ENCODE data around the gene MAP2K5. TPM values are rescaled to one million over a fixed set of nuclear protein-coding genes. Genes with fewer than 3 reads are reported as not detected.

The MAP2K5 gene
- total RNA-seq, 1 donor, result 7.3 TPM

DNA sequence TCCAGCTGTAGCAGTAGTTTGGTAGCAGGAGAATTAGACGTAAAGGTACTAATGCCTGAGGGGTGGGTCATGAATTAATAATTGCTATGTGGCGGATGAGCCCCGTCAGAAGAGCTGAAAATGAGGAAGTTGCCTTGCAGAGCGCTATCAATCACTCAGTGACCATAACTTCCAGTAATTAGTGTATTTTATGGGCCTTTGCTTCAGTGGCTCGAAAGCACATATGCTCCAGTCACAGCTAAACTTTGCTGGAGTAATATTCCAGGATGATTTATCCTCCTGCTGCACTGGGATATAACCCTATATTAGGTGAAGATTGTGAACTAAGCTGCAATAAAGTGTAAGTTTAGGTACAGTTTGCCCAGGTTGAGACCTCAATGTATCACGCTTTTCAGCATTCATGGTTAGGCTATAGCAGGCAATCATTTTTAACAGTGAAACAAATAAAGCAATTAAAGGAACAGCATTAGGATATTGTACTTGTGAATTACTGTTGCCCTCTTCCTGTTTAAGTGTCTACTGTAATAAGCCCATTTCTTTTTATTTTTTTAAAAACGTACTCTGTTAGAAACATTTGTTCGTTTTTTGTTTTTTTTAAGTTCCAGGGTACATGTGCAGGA, 178.2 kb downstream of the MAP2K5 start:
- H3K4me3 ChIP-seq (ENCODE audit: low read length), result no peak overlapping the region
- H3K4me1 ChIP-seq (ENCODE audit: insufficient read depth, low read length), result peaks cover 4% of the 10 kb centered on the region
- no peaks in the 10 kb centered on the region for H3K27me3 ChIP-seq (ENCODE audit: insufficient read depth, low read length)
- no peaks in the 10 kb centered on the region for H3K9me3 ChIP-seq (ENCODE audit: low read depth, low read length)

DNA sequence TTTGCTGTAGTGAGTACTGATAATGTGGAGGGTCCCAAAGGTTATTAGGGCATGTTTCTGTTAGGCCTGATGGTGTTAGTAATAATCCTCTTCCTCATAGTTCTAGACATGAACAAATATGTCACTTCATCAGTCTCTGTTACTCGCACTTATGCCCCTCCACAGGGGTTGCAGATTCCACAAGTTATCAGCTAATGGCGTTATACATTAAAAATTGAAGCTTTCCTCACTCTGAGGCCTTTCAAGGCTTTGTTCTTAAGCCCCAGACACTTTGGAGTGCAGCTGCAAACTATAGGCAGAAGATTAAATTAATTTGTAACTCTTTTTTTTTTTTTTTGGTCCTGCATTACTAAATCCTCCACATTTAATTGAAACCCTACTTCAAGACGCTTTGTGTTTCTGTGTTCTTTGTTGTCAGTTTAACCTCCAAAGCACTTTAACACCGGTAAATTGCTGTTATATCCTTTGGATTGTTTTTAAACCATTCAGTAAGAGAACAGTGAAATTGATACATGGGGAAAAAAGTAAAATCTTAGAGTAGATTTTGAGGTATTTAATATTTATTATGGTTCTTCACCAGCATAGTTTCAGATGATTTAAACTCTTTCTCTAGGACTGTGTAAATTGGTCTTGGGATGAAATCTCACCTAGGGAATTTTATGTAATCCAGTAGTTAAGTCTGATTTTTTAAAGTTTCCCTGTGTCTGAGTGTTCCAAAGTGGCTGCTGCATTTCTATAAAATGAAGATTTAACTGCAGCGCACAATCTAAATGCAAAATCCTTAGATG, 179.7 kb downstream of the MAP2K5 start:
- Histone ChIP-seq H3K27me3 (ENCODE audit: insufficient read depth, low read length) (no peaks in the 10 kb centered on the region), H3K4me1 (ENCODE audit: insufficient read depth, low read length) (peaks cover 4% of the 10 kb centered on the region), H3K9me3 (ENCODE audit: low read depth, low read length) (no peaks in the 10 kb centered on the region), H3K4me3 (ENCODE audit: low read length) (no peak overlapping the region)

DNA sequence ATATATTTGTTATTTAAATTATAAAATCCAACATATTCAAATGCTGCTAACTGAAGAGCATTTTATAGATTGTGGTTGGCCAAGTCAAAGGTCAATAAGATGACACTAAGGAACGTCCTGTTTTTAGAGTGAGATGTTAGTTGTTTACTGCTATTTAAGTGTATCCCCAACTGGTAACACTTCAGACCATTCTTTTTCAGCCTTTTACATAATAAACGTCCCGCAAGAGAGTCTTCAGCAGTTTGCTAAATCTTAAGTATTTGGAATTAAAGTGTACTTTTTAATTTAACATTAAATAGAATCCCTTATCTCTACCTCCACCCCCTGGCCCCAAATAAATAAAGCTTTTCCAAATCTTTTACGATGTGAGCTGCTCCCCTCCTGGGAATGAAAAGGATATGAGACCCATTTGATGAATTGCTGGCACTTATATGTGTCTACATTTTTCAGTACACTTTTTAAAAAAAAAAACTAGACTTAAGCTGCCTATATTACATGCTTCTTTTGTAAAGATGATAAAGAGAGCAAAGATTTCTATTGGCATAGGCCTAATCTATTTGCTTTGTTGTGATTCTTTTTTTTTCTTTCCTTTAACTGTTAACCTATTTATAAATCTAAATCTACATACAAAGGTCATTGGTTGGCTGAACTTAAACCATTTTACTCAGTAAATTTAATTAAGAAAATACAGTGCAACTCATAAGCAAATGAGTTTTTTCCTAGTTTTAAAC, 181.0 kb downstream of the MAP2K5 start:
- Histone ChIP-seq H3K4me1 (ENCODE audit: insufficient read depth, low read length) (peaks cover 4% of the 10 kb centered on the region), H3K9me3 (ENCODE audit: low read depth, low read length) (no peaks in the 10 kb centered on the region), H3K4me3 (ENCODE audit: low read length) (no peak overlapping the region), H3K27me3 (ENCODE audit: insufficient read depth, low read length) (no peaks in the 10 kb centered on the region)

DNA sequence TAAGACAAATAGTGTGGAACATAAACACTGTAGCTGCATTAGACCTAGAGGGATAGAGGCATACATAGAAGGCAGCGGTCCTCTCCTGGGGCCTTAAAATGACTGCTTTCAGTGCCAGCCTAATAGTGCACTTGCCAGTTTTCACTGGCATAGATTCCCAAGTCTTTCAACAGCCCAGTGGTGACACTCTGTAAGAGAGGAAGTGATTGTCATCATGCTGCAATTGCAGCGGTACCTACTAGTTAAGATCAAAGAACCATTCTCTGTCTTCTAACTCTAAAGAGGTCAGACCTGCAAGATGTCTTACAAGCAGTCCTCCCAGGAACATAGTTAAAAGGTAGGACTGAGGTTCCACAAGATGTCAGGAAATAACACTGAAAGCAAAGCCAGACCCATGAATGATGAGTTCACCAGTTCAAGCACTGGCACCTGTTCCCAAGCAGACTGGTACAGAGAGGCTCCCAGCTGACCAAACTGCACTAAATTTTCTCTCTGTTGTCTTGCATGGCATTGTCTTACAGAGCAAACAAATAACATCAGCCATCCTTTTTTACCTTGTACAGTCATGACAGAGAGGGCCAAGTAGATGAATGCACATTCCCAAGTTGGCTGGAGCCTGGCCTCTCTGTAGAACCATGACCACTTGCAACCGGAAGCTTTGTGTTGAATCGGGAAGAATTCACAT, 182.3 kb downstream of the MAP2K5 start:
- Histone ChIP-seq H3K4me1 (ENCODE audit: insufficient read depth, low read length) (peaks cover 4% of the 10 kb centered on the region), H3K9me3 (ENCODE audit: low read depth, low read length) (no peaks in the 10 kb centered on the region), H3K27me3 (ENCODE audit: insufficient read depth, low read length) (no peaks in the 10 kb centered on the region)

GRCh38 chr15:67730135-67730534, 187.6 kb downstream of the MAP2K5 start:
- no peak overlapping the region for H3K4me3 ChIP-seq (ENCODE audit: low read length)
- H3K27me3 ChIP-seq (ENCODE audit: insufficient read depth, low read length), result no peaks in the 10 kb centered on the region
- no peaks in the 10 kb centered on the region for H3K9me3 ChIP-seq (ENCODE audit: low read depth, low read length)
- no peaks in the 10 kb centered on the region for H3K4me1 ChIP-seq (ENCODE audit: insufficient read depth, low read length)

More for the DNA sequence above, 182.3 kb downstream of the MAP2K5 start:
- no peak overlapping the region for H3K4me3 ChIP-seq (ENCODE audit: low read length)

GRCh38 chr15:67731112-67731721, 188.7 kb downstream of the MAP2K5 start:
- Histone ChIP-seq H3K27me3 (ENCODE audit: insufficient read depth, low read length) (no peaks in the 10 kb centered on the region), H3K4me1 (ENCODE audit: insufficient read depth, low read length) (peaks cover 9% of the 10 kb centered on the region), H3K4me3 (ENCODE audit: low read length) (no peak overlapping the region), H3K9me3 (ENCODE audit: low read depth, low read length) (no peaks in the 10 kb centered on the region)

DNA sequence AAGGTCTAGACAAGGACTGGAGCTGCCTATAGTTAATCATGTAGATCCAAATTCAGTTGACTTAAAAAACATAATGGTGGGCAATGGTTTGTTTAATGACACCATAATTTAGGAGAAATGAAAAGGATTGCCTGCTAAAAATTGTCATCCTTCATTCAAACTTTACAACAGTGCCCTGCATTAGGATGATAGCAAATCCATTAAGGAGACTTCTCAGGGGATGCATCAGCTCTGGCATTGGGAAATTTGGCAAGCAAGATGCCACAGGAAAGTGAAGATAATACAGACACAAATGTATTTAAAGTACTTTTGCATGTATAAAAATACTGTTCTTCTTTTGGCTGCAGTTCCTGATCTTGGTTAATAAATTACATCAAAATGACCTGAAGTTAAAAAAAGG, 189.7 kb downstream of the MAP2K5 start:
- H3K27me3 ChIP-seq (ENCODE audit: insufficient read depth, low read length), result no peaks in the 10 kb centered on the region
- no peaks in the 10 kb centered on the region for H3K9me3 ChIP-seq (ENCODE audit: low read depth, low read length)
- peaks cover 9% of the 10 kb centered on the region for H3K4me1 ChIP-seq (ENCODE audit: insufficient read depth, low read length)
- H3K4me3 ChIP-seq (ENCODE audit: low read length), result no peak overlapping the region

DNA sequence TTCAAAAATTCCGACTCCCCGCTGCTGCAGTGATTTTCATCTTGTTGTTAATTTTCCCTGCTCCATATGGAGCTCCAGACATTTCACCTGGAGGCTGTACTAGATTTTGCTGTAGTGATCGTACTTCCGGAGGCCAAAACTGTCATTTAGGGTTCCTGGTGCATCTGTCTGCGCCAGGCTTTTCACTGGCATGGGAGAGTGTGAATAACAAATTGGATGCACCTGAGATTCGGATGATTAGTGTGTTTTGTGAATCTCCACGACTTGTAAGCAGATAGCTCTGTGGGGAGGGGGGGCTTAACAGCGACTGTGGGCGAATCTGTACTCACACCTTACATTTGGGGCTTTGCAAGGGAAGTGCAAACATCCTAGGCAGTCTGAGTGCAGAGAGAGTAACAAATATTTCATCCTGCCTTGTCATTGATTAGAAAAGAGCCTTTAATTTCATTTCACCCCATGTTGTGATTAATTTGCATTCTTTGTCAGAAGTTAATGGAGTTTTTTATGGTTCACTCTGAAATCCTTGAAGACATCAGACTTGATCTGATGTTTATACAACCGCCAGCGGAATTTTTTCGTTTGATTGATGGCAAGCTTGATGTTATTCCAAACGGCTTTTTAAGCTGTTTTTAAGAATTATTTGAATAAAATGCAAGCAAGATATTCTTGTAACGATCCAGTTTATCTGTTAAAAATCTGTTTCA, 190.3 kb downstream of the MAP2K5 start:
- Histone ChIP-seq H3K4me1 (ENCODE audit: insufficient read depth, low read length) (peaks cover 9% of the 10 kb centered on the region), H3K4me3 (ENCODE audit: low read length) (no peak overlapping the region), H3K9me3 (ENCODE audit: low read depth, low read length) (no peaks in the 10 kb centered on the region), H3K27me3 (ENCODE audit: insufficient read depth, low read length) (no peaks in the 10 kb centered on the region)

- Histone ChIP-seq H3K4me1 (ENCODE audit: insufficient read depth, low read length) (peaks cover 13% of the 10 kb centered on the region), H3K4me3 (ENCODE audit: low read length) (no peak overlapping the region), H3K27me3 (ENCODE audit: insufficient read depth, low read length) (no peaks in the 10 kb centered on the region), H3K9me3 (ENCODE audit: low read depth, low read length) (no peaks in the 10 kb centered on the region)
Measured at GRCh38 chr15:67735896-67736295, 193.4 kb downstream of the MAP2K5 start.

GRCh38 chr15:67736810-67737209, 194.3 kb downstream of the MAP2K5 start:
- Histone ChIP-seq H3K4me3 (ENCODE audit: low read length) (no peak overlapping the region), H3K4me1 (ENCODE audit: insufficient read depth, low read length) (peaks cover 20% of the 10 kb centered on the region), H3K9me3 (ENCODE audit: low read depth, low read length) (no peaks in the 10 kb centered on the region), H3K27me3 (ENCODE audit: insufficient read depth, low read length) (no peaks in the 10 kb centered on the region)

DNA sequence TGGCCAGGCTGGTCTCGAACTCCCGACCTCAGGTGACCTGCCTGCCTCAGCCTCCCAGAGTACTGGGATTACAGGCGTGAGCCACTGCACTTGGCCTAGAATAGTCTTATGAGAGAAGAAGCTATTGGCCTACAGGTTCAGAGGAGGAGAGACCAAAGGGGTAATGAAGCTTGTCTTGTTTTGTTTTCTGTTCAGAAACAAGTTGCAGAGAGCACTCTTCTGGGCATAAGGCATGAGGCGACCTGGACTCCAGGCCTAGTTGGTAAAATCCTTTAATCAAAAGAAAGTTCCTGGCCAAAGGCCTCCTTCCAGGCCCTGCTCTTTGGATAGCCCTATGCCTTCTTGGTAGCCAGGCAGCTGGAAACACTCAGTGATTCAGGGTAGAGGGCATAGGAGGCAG, 195.6 kb downstream of the MAP2K5 start:
- Histone ChIP-seq H3K4me1 (ENCODE audit: insufficient read depth, low read length) (peaks cover 20% of the 10 kb centered on the region), H3K4me3 (ENCODE audit: low read length) (no peak overlapping the region), H3K27me3 (ENCODE audit: insufficient read depth, low read length) (no peaks in the 10 kb centered on the region)

DNA sequence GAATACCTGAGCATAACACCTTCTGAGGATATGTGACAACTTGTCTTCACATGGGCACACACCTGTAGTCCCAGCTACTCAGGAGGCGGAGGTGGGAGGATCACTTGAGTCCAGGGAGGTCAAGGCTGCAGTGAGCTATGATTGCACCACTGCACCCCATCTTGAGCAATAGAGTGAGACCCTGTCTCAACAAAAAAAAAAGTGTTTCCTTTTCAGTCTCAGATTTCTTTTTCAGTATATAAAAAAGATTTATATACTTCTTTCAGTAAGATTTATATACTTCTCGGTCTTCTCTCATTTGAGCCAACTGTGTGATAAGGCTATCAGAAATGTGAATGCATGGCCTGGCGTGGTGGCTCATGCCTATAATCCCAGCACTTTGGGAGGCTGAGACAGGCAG, 197.9 kb downstream of the MAP2K5 start:
- Histone ChIP-seq H3K27me3 (ENCODE audit: insufficient read depth, low read length) (no peaks in the 10 kb centered on the region), H3K4me3 (ENCODE audit: low read length) (no peak overlapping the region), H3K9me3 (ENCODE audit: low read depth, low read length) (no peaks in the 10 kb centered on the region), H3K4me1 (ENCODE audit: insufficient read depth, low read length) (peaks cover 26% of the 10 kb centered on the region)

More for the DNA sequence above, 195.6 kb downstream of the MAP2K5 start:
- no peaks in the 10 kb centered on the region for H3K9me3 ChIP-seq (ENCODE audit: low read depth, low read length)

- Histone ChIP-seq H3K9me3 (ENCODE audit: low read depth, low read length) (no peaks in the 10 kb centered on the region), H3K4me3 (ENCODE audit: low read length) (no peak overlapping the region), H3K4me1 (ENCODE audit: insufficient read depth, low read length) (peaks cover 23% of the 10 kb centered on the region), H3K27me3 (ENCODE audit: insufficient read depth, low read length) (no peaks in the 10 kb centered on the region)
Measured at GRCh38 chr15:67741308-67741707, 198.8 kb downstream of the MAP2K5 start.

GRCh38 chr15:67743558-67743957, 201.1 kb downstream of the MAP2K5 start:
- Histone ChIP-seq H3K27me3 (ENCODE audit: insufficient read depth, low read length) (no peaks in the 10 kb centered on the region), H3K9me3 (ENCODE audit: low read depth, low read length) (no peaks in the 10 kb centered on the region), H3K4me3 (ENCODE audit: low read length) (no peak overlapping the region), H3K4me1 (ENCODE audit: insufficient read depth, low read length) (peaks cover 31% of the 10 kb centered on the region)

Measured in mononuclear cell (primary cell).